ENCODE data around the gene FARS2. TPM values are rescaled to one million over a fixed set of nuclear protein-coding genes. Genes with fewer than 3 reads are reported as not detected.
A peak's percentile ranks its signal among the peaks of the same experiment; 100 is the strongest.

Gene FARS2
- total RNA-seq, 1 donor from 2014 or later: 36.6 TPM

DNA sequence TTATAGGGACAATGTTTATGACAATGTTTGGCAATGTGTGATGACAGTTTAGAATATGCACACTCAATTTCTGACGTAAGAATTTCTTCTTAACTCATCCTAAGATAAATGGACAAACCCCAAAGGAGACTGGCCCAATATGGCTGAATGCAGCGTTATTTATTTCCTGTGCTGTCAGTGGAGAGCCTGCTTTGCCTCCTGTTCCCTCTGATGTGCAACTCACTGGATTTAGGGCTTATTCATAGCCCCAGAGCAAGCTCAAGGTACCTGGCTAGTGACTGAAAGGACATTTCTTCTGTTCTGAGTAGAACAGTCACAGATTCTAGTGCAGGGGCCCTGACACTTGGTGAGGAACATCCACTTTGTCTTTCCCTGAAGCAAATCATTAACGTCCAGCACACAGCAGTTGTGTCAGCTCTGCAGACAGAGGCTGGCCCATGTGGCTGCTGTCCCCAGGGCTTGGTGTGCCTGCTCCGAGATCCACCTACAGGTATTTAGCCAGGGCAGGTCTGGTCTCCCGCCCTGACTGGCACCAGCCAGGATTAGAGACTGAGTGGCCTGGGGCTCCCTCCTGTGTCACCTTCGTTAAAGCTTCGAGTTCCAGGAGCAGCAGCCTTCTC lies 64.8 kb downstream of the FARS2 start:
- no peak for DNase-seq

DNA sequence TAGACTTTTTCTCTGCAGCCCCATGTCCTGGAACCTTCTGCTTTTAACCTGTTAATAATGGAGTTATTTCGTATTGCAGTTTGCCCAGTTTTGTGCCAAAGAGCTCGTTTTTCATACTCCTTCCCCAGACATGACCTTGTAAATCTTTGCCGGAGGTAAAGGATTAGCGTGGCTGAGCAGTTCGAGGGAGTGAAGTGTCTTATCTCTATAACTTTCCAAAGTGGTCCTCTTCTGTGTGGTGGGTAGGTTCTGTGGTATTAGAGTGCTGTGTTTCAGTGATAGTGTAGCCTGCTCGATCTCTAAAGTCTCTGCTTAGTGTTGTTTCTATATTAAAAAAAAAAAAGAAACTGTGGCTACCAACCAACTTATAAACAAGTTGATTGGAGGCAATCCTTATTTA lies 67.5 kb downstream of the FARS2 start:
- no peak for DNase-seq

DNA sequence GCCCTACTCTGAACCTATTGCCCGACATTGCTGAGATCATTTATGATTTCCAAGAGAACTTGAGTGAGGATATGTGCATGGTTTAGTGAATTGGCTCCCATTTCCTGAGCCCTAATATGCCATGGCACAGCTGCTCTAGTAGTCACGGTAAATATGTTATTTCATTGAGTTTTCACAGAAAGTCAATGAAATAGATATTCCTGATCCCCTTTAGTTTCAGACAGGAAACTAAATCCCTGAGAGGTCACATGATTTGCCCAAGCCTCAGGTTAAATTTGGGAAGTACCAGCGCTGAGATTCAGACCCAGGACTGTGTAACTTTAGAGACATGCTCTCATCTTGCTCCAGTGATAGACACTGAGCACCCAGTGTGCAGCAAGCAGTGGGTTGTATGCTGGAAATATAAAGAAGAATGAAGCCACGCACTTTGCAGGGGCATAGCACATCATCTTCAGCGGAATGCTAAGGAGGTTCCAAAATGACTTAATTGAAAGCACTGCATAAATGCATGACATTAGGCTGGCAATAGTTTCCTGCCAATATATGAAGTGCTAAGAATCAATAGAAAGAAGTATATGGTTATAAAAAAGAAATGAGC lies 70.6 kb downstream of the FARS2 start:
- DNase-seq: no peak

DNA sequence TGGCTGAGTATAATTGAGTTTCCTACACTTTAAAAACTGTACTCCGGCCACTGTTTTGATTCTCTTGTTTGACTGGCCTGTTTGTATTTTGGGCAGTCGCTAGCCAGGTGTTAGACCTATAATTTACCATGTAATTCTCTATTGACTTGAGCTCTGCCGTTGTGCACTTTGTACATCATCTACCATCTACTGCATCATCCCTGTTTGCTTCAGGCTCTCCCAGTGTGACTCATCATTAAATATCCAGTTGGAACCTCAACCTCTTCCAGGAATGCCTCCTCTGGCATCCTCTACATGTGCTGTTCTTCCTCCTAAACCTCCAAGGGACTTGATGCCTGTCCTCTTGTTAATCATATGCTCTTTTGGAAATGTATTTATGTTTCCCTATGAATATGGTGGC lies 72.3 kb downstream of the FARS2 start:
- DNase-seq: peak; percentile 46

DNA sequence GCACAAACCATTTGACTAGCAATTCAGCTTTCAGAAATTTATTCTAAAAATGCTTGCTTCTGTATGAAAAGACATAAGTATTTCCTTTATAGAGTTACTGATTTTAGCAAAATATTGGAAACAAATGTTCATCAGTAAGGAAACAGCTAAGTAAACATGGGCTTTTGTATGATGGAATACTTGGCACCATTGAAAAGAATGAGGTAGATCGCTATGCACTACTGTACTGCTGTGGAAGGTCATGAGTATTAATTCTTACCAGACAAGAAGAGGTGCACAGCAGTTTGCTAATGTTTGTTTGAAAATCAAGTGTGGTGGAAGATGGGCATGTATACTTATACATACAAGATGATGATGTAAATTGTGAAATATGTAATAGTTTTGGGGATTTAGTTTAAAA lies 73.0 kb downstream of the FARS2 start:
- peak; percentile 92 for DNase-seq

GRCh38 chr6:5335020-5335419 lies 73.7 kb downstream of the FARS2 start:
- DNase-seq: peak; percentile 7

- DNase-seq: peak; percentile 78
Observed at GRCh38 chr6:5337573-5337972, 76.3 kb downstream of the FARS2 start.

- DNase-seq: peak; percentile 16
Observed at GRCh38 chr6:5338177-5338960, 77.1 kb downstream of the FARS2 start.

- DNase-seq: no peak
Observed at GRCh38 chr6:5339786-5340185, 78.5 kb downstream of the FARS2 start.

DNA sequence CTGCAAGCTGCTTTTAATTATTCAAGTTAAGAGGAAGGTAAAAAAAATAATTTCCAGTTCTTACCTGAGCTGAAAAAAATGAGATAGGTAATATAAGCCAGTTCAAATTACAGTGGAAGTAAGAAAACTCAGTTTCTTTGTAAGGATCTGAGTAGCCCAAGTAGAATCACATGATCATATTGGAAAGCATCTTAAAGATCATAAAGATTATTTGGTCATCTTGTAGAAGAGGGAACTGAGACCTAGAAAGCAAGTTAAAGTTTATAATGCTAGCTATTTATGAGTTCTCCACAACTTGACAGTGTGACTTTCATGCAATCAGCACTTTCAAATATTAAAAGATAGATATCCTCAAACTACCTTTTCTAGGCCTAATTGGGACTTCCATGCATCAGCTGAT lies 80.5 kb downstream of the FARS2 start:
- DNase-seq: no peak

GRCh38 chr6:5343998-5344397 lies 82.7 kb downstream of the FARS2 start:
- DNase-seq: peak; percentile 85

- DNase-seq: no peak
Observed at GRCh38 chr6:5345324-5345723, 84.0 kb downstream of the FARS2 start.

DNA sequence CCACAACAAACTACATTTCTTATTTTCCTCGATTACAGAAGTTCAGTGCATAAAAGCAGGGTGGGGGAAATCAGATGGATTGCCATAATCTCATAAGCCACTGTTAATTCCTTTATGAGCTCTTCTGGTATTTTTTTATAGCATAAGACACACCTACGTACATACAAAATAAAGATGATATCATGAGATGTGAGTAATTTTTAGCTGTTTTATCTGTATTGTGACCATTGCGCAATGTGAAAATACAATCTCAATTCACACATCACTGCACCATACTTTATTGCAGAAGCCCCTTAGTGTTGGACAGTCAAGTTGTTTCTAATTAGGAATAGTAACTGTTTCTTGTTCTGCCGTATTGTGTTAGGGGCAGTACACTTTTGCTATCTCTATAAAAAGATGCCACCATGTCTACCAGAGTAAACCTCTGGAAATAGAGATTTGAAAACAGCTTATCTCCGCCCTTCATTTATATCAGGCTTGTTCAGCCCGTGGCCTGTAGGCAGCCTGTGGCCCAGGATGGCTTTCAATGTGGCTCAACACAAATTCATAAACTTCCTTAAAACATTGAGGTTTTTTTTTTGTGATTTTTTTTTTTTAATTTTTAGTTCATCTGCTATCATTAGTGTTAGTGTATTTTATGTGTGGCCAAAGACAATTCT lies 90.4 kb downstream of the FARS2 start:
- DNase-seq: no peak

- no peak for DNase-seq
Observed at GRCh38 chr6:5353971-5354370, 92.7 kb downstream of the FARS2 start.

GRCh38 chr6:5357486-5357885 lies 96.2 kb downstream of the FARS2 start:
- DNase-seq: no peak

DNA sequence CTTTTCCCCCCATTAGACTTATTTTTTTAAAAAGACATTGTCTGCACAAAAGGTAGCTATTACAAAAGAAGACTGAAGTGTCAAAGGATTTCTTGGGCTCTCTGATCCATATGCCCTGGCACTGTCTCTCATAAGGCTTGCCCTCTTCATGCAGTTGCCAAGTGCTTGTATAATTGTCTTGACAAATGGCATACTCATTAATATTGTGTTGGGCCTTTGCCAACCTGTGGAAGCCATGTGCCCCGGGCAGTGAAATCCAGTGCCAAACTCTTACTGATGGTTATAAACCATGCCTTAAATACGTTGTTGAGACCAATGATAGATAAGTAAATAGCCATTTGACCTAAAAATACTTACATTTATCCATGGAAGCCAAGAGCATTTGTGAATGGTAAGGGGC lies 98.1 kb downstream of the FARS2 start:
- no peak for DNase-seq

DNA sequence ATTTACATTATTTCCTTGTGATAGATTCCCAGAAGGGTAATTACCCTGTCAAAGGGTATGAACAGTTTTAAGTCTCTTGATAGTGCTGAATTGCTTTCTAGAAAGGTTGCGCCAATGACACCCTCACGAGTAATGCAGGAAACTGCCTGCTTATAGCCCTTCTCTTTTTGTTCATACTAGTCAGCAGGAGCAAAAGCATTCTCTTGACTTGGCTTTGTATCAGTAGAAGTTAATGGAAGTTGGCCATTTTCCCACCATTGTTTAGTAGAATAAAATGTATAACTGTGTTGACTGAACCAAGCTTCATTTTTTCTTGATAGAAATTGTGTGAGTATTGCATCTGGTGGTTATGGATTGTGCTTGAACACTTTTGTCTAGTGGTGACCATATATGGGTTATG lies 100.1 kb downstream of the FARS2 start:
- DNase-seq: peak; percentile 95

GRCh38 chr6:5365436-5366195 lies 104.3 kb downstream of the FARS2 start:
- no peak for DNase-seq

GRCh38 chr6:5366941-5367340 lies 105.6 kb downstream of the FARS2 start:
- DNase-seq: no peak

- no peak for DNase-seq
Observed at GRCh38 chr6:5367510-5367909, 106.2 kb downstream of the FARS2 start.

DNA sequence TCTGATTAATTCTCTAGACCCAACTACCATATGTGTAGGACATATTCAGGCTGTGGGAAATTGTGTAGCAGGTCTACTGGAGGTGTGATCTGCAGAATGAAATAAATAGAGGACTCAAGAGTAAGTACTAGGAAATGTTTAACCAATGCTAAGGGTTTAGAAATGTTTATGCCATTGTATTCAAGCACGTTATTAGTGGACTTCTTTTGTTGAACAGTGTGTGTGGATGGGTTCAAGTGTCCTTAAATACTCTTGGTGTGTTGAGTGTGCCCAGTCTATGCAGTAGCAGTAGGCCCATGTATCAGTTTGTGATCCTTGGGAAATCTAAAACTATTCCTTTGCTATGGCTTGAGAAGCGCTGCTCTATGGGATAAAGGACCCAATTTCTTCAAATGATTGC lies 112.1 kb downstream of the FARS2 start:
- DNase-seq: no peak

DNA sequence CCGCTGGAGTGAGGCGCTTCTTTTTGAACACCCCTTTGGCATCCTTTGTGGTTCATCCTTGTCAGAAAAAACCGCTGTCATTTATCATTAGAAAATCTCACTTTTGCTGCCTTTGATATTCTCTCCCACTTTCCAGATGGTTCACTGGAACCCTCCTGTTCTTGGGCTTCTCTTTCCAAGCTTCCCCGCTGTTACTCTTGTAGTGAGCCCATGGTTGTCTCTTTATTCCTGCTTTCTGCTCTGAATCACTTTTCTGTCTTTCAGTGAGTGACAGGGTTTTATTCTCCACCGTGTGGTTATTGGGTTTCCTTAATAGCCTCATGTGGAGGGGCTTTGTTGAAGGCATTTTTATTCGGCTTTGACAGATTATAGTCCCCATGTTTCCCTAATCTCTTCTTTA lies 117.0 kb downstream of the FARS2 start:
- no peak for DNase-seq
